GM21390 (cell line): ENCODE results near the gene ZBTB20.
A peak's percentile ranks its signal among the peaks of the same experiment; 100 is the strongest.

Experiments used
- ATAC-seq: cut with Tn5 transposase; IDR thresholded peaks from one replicate; pipeline ENCODE4 v1.9.1; 2021; ENCODE audit not compliant: unreplicated experiment

Gene ZBTB20

GRCh38 chr3:114552527-114552812 is 594.6 kb downstream of the ZBTB20 start:
- no peak for ATAC-seq

GRCh38 chr3:114551770-114552526 is 595.1 kb downstream of the ZBTB20 start:
- no peak for ATAC-seq

- no peak for ATAC-seq
Measured at GRCh38 chr3:114550165-114550564, 596.9 kb downstream of the ZBTB20 start.

GRCh38 chr3:114545193-114545592 is 601.9 kb downstream of the ZBTB20 start:
- ATAC-seq: no peak

- no peak for ATAC-seq
Measured at GRCh38 chr3:114542359-114542758, 604.7 kb downstream of the ZBTB20 start.

GRCh38 chr3:114539525-114539924 is 607.6 kb downstream of the ZBTB20 start:
- ATAC-seq: no peak

GRCh38 chr3:114538211-114538610 is 608.9 kb downstream of the ZBTB20 start:
- no peak for ATAC-seq

GRCh38 chr3:114528517-114528916 is 618.6 kb downstream of the ZBTB20 start:
- ATAC-seq: no peak

- no peak for ATAC-seq
Measured at GRCh38 chr3:114527036-114527644, 619.9 kb downstream of the ZBTB20 start.

- no peak for ATAC-seq
Measured at GRCh38 chr3:114525278-114525677, 621.8 kb downstream of the ZBTB20 start.

GRCh38 chr3:114519415-114519814 is 627.7 kb downstream of the ZBTB20 start:
- peak; percentile 91 for ATAC-seq

- ATAC-seq: no peak
Measured at GRCh38 chr3:114518206-114518808, 628.8 kb downstream of the ZBTB20 start.

GRCh38 chr3:114510201-114510600 is 636.9 kb downstream of the ZBTB20 start:
- no peak for ATAC-seq

- ATAC-seq: no peak
Measured at GRCh38 chr3:114509756-114510155, 637.3 kb downstream of the ZBTB20 start.

- no peak for ATAC-seq
Measured at GRCh38 chr3:114508976-114509375, 638.1 kb downstream of the ZBTB20 start.

- ATAC-seq: no peak
Measured at GRCh38 chr3:114508208-114508607, 638.9 kb downstream of the ZBTB20 start.

- ATAC-seq: no peak
Measured at GRCh38 chr3:114506591-114507300, 640.3 kb downstream of the ZBTB20 start.

- no peak for ATAC-seq
Measured at GRCh38 chr3:114504941-114505628, 642.0 kb downstream of the ZBTB20 start.

- ATAC-seq: no peak
Measured at GRCh38 chr3:114502204-114502603, 644.9 kb downstream of the ZBTB20 start.

- ATAC-seq: peak; percentile 74
Measured at GRCh38 chr3:114499976-114500375, 647.1 kb downstream of the ZBTB20 start.
